Measurements from ENCODE around the gene ACSL5. TPM values are rescaled to one million over a fixed set of nuclear protein-coding genes. Genes with fewer than 3 reads are reported as not detected.

ACSL5 gene
- total and polyA plus RNA-seq, 2 of the 8 experiments (the other 6 are each of a cell fraction or from before 2014, with no cell fraction given), result not detected

DNA sequence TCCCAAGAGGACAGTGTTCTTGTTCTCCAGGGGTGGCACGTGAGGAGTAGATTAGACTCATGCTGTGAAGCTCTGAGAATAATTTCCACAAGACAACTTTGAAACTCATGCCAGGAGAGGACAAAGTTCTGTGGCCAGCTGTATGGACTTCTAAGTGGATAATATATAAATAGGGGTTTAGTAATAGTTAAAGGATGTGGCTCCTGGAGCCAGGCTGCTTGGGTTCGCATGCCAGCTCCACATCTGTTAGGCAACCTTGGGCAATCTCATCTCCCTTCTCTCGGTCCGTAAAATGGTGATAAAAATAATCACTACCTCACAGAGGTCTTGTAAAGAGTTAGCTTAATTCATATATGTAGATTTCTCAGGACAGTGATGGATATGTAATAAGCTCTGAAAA is 35.8 kb downstream of the ACSL5 start (continued):
- TF ChIP-seq ATF2 (IDR thresholded peaks at IDR 0.05; ENCODE audit: low read length), result no peak
- TF ChIP-seq SIRT6 (IDR thresholded peaks at IDR 0.05; ENCODE audit: low read length), result no peak
